Measurements from ENCODE around the gene CHRNB2. TPM values are rescaled to one million over a fixed set of nuclear protein-coding genes. Genes with fewer than 3 reads are reported as not detected.

The CHRNB2 gene
- total RNA-seq, 4 donors from 2014 or later, result 1.1 TPM; not detected in 3

GRCh38 chr1:154571244-154571963 is 3.8 kb downstream of the CHRNB2 start:
- peaks cover 0 to 8% of the 10 kb centered on the region in 2 donors for H3K4me1 ChIP-seq
- no peak for DNase-seq
- intact Hi-C loops (cut with DNase I; ENCODE audit: low total_unique reads), result loop anchor here (10.0 kb wide), 1 partner anchor 313 kb away; no protein-coding TSS in a partner anchor
- H3K4me3 ChIP-seq, result no peak overlapping the region
- no peaks in the 10 kb centered on the region for H3K36me3 ChIP-seq
- H3K27ac ChIP-seq, result no peak overlapping the region
- no peak for TF ChIP-seq CTCF (IDR thresholded peaks at IDR 0.05)
- no peak for TF ChIP-seq POLR2A (IDR thresholded peaks at IDR 0.05)
- H3K9me3 ChIP-seq, result no peaks in the 10 kb centered on the region
- H3K27me3 ChIP-seq, result no peaks in the 10 kb centered on the region

GRCh38 chr1:154571964-154572288 is 4.3 kb downstream of the CHRNB2 start:
- TF ChIP-seq CTCF (IDR thresholded peaks at IDR 0.05) (no peak), POLR2A (IDR thresholded peaks at IDR 0.05) (no peak)
- Histone ChIP-seq H3K4me1 (peaks cover 0 to 8% of the 10 kb centered on the region in 2 donors), H3K36me3 (no peaks in the 10 kb centered on the region), H3K4me3 (no peak overlapping the region), H3K9me3 (no peaks in the 10 kb centered on the region), H3K27me3 (no peaks in the 10 kb centered on the region), H3K27ac (no peak overlapping the region)
- intact Hi-C loops (cut with DNase I; ENCODE audit: low total_unique reads), result loop anchor here (10.0 kb wide), 1 partner anchor 313 kb away; no protein-coding TSS in a partner anchor
- no peak for DNase-seq

GRCh38 chr1:154572468-154573167 is 5.0 kb downstream of the CHRNB2 start:
- no peaks in the 10 kb centered on the region for H3K9me3 ChIP-seq
- no peak overlapping the region for H3K4me3 ChIP-seq
- DNase-seq, result no peak
- no peaks in the 10 kb centered on the region for H3K27me3 ChIP-seq
- intact Hi-C loops (cut with DNase I; ENCODE audit: low total_unique reads), result loop anchor here (10.0 kb wide), 1 partner anchor 312 kb away; no protein-coding TSS in a partner anchor
- no peak overlapping the region for H3K27ac ChIP-seq
- no peaks in the 10 kb centered on the region for H3K36me3 ChIP-seq
- TF ChIP-seq CTCF (IDR thresholded peaks at IDR 0.05), result no peak
- TF ChIP-seq POLR2A (IDR thresholded peaks at IDR 0.05), result no peak
- H3K4me1 ChIP-seq, result peaks cover 0 to 6% of the 10 kb centered on the region in 2 donors

GRCh38 chr1:154573168-154573510 is 5.6 kb downstream of the CHRNB2 start:
- intact Hi-C loops (cut with DNase I; ENCODE audit: low total_unique reads), result loop anchor here (10.0 kb wide), 1 partner anchor 312 kb away; no protein-coding TSS in a partner anchor
- DNase-seq, result no peak
- H3K27ac ChIP-seq, result no peak overlapping the region
- TF ChIP-seq CTCF (IDR thresholded peaks at IDR 0.05), result no peak
- TF ChIP-seq POLR2A (IDR thresholded peaks at IDR 0.05), result no peak
- no peaks in the 10 kb centered on the region for H3K27me3 ChIP-seq
- no peak overlapping the region for H3K4me3 ChIP-seq
- H3K4me1 ChIP-seq, result peaks cover 0 to 1% of the 10 kb centered on the region in 2 donors
- H3K9me3 ChIP-seq, result no peaks in the 10 kb centered on the region
- H3K36me3 ChIP-seq, result no peaks in the 10 kb centered on the region

- no peak overlapping the region for H3K27ac ChIP-seq
- H3K27me3 ChIP-seq, result no peaks in the 10 kb centered on the region
- no peaks in the 10 kb centered on the region for H3K36me3 ChIP-seq
- H3K4me3 ChIP-seq, result no peak overlapping the region
- DNase-seq, result no peak
- TF ChIP-seq POLR2A (IDR thresholded peaks at IDR 0.05), result no peak
- no peak for TF ChIP-seq CTCF (IDR thresholded peaks at IDR 0.05)
- no peaks in the 10 kb centered on the region for H3K9me3 ChIP-seq
- intact Hi-C loops (cut with DNase I; ENCODE audit: low total_unique reads), result loop anchor here (10.0 kb wide), 1 partner anchor 310 kb away; no protein-coding TSS in a partner anchor
- H3K4me1 ChIP-seq, result no peaks in the 10 kb centered on the region
Observed at GRCh38 chr1:154574716-154575115, 7.1 kb downstream of the CHRNB2 start.
